Measurements from ENCODE around the gene VPS51. TPM values are rescaled to one million over a fixed set of nuclear protein-coding genes. Genes with fewer than 3 reads are reported as not detected.

The VPS51 gene
- total RNA-seq, 1 donor from 2014 or later = 104 TPM

GRCh38 chr11:65114538-65115171 is 18.6 kb downstream of the VPS51 start:
- Mint-ChIP-seq H3K9me3 (no peaks in the 10 kb centered on the region), H3K27ac (peak overlapping the region; percentile 91), H3K4me3 (peak overlapping the region; percentile 92), H3K36me3 (peaks cover 9% of the 10 kb centered on the region), H3K4me1 (ENCODE audit: unreplicated experiment) (peaks cover 24% of the 10 kb centered on the region), H3K27me3 (peaks cover 7% of the 10 kb centered on the region)
- DNase-seq (ENCODE audit: extremely low spot score, unreplicated experiment) = no peak
- no peak for TF ChIP-seq CTCF (conservative IDR thresholded peaks at IDR 0.05)

- Mint-ChIP-seq H3K9me3 (no peaks in the 10 kb centered on the region), H3K36me3 (peaks cover 9% of the 10 kb centered on the region), H3K27ac (no peak overlapping the region), H3K4me1 (ENCODE audit: unreplicated experiment) (peaks cover 19% of the 10 kb centered on the region), H3K4me3 (peak overlapping the region; percentile 92), H3K27me3 (peaks cover 7% of the 10 kb centered on the region)
- DNase-seq (ENCODE audit: extremely low spot score, unreplicated experiment) = no peak
- TF ChIP-seq CTCF (conservative IDR thresholded peaks at IDR 0.05) = no peak
Observed at GRCh38 chr11:65115361-65116082, 19.5 kb downstream of the VPS51 start.

- TF ChIP-seq CTCF (conservative IDR thresholded peaks at IDR 0.05) = no peak
- Mint-ChIP-seq H3K27ac (peak overlapping the region; percentile 78), H3K4me3 (peak overlapping the region; percentile 92), H3K27me3 (peaks cover 7% of the 10 kb centered on the region), H3K4me1 (ENCODE audit: unreplicated experiment) (peaks cover 16% of the 10 kb centered on the region), H3K36me3 (peaks cover 15% of the 10 kb centered on the region), H3K9me3 (no peaks in the 10 kb centered on the region)
- DNase-seq (ENCODE audit: extremely low spot score, unreplicated experiment) = no peak
Observed at GRCh38 chr11:65116370-65117205, 20.6 kb downstream of the VPS51 start.

GRCh38 chr11:65117206-65118096 is 21.4 kb downstream of the VPS51 start, which contains the start of gene ZNHIT2:
TSS of gene ZNHIT2 (minus strand) at chr11:65117701. CDS start at chr11:65117653, 48 bp downstream.
- Mint-ChIP-seq H3K36me3 (peaks cover 21% of the 10 kb centered on the region), H3K27ac (peak within 1 kb of the TSS; percentile 89), H3K4me1 (ENCODE audit: unreplicated experiment) (peaks cover 22% of the 10 kb centered on the region), H3K4me3 (peak within 1 kb of the TSS; percentile 92), H3K27me3 (peaks cover 7% of the 10 kb centered on the region), H3K9me3 (no peaks in the 10 kb centered on the region)
- peak; percentile 96 for TF ChIP-seq CTCF (conservative IDR thresholded peaks at IDR 0.05)
- DNase-seq (ENCODE audit: extremely low spot score, unreplicated experiment) = peak; percentile 99
